Activated CD4-positive, alpha-beta T cell treated with anti-CD3 and anti-CD28 coated beads, Interleukin-2, amount 10 ng/mL, durations not matched to agents 7 days and 5 days (primary cell): ENCODE data around the gene MROH9. TPM values are rescaled to one million over a fixed set of nuclear protein-coding genes. Genes with fewer than 3 reads are reported as not detected.

Source experiments
- CTCF ChIA-PET: fragments of 350-600 bp; sonication (Branson Sonifier 250); formaldehyde crosslinking; loops from one replicate; lab custom pipeline; 2021; ENCODE audit warnings: antibody characterized with exemption; lab: Charles Lee
- POLR2A ChIA-PET: fragments of 350-600 bp; sonication (Branson Sonifier 250); formaldehyde crosslinking; loops from one replicate; lab custom pipeline; 2021; ENCODE audit warnings: antibody characterized with exemption; lab: Charles Lee
- DNase-seq: peaks from one replicate; pipeline ENCODE4 v3.0.0-alpha.2; 2020
- H3K27ac Mint-ChIP-seq: one replicate; pipeline ENCODE4 v1.8.0; 2021; ENCODE audit warnings: mild to moderate bottlenecking, moderate library complexity, mixed read lengths
- H3K27me3 Mint-ChIP-seq: one replicate; pipeline ENCODE4 v1.8.0; 2021; ENCODE audit warnings: mixed read lengths
- H3K36me3 Mint-ChIP-seq: one replicate; pipeline ENCODE4 v1.8.0; 2021; ENCODE audit warnings: low read depth, mixed read lengths
- H3K4me1 Mint-ChIP-seq: one replicate; pipeline ENCODE4 v1.8.0; 2021; ENCODE audit warnings: mixed read lengths
- H3K4me3 Mint-ChIP-seq: one replicate; pipeline ENCODE4 v1.8.0; 2021; ENCODE audit warnings: mild to moderate bottlenecking, moderate library complexity, mixed read lengths
- H3K9me3 Mint-ChIP-seq: one replicate; pipeline ENCODE4 v1.8.0; 2021; ENCODE audit warnings: mixed read lengths
- microRNA-seq: library from miRNA; unstranded; fragments of <30 nt; microRNA quantifications from one replicate; pipeline ENCODE4 v1.2.0, GENCODE V29; 2021; ENCODE audit warnings: borderline microRNAs expressed, borderline replicate concordance
- total RNA-seq, 2 experiments: library from RNA; stranded (reverse); gene quantifications; one replicate each; pipeline ENCODE4 v1.2.3, GENCODE V29; 2021

MROH9 gene
- total RNA-seq, 2 experiments from 2014 or later = not detected

DNA sequence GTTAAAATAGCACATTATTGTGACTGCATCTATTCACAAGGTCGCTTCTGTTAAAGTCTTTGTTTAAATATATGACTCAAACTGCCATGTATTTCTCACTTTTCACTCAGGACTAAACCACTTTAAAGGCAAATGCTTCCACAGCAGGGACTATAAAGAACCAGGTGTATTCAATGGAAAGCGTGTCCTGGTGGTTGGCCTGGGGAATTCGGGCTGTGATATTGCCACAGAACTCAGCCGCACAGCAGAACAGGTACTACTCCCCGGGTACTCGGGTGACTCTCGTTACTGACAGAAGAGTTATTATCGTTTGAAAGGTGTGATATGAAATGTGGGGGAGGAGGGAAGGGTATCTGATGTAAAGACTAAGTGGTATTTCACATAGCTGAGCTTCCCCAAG is 172.6 kb downstream of the MROH9 start:
- peaks cover 2% of the 10 kb centered on the region for H3K27me3 Mint-ChIP-seq
- no peaks in the 10 kb centered on the region for H3K9me3 Mint-ChIP-seq
- H3K4me1 Mint-ChIP-seq = no peaks in the 10 kb centered on the region
- no peak for DNase-seq
- ChIA-PET CTCF (no interaction called here), POLR2A (no interaction called here)
- no peaks in the 10 kb centered on the region for H3K36me3 Mint-ChIP-seq
- H3K27ac Mint-ChIP-seq = no peak overlapping the region
- H3K4me3 Mint-ChIP-seq = no peak overlapping the region

DNA sequence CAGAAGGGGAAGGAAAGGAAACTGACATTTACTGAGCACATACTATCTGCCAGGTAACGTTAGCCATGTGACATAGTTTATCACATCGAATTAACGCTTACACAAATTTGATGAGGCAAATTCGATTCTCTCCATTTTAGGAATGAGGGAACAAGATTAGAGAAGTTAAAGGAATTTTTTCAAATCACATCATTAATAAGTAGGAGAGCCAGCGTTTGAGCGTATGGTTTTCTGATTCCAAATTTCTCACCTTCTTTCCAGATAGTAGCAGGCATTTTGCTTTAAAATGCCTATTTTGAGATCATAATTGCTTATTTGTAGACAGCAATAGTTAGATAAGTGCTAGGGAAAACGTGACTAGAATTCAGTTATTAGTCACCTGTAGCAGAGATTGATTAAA is 174.6 kb downstream of the MROH9 start:
- Mint-ChIP-seq H3K27ac (no peak overlapping the region), H3K4me3 (no peak overlapping the region)

DNA sequence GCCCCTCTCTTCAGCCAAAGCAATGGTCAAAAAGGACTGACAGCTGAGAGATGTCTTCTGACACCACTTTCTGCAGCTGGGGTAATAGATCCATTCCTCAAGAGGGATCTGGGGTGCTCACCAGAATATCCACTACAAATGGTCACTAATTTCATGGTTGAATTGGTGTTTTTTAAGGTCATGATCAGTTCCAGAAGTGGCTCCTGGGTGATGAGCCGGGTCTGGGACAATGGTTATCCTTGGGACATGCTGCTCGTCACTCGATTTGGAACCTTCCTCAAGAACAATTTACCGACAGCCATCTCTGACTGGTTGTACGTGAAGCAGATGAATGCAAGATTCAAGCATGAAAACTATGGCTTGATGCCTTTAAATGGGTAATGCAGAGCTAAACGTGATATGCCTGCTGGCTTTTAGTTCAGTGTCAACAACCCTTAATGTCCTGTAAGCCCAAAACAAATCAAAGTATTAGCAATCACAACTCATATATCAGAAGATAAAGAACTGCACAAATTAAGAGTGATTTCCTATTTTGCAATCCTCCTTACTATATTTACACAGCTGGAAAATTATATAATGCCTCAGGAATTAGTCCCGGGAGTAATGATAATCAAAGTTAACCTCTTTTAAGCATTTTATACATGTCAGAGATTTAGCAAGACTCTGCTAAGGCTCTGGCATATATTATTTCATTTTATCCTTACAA is 175.4 kb downstream of the MROH9 start:
- no peaks in the 10 kb centered on the region for H3K27me3 Mint-ChIP-seq
- ChIA-PET CTCF (no interaction called here), POLR2A (no interaction called here)
- H3K4me1 Mint-ChIP-seq = no peaks in the 10 kb centered on the region
- H3K27ac Mint-ChIP-seq = no peak overlapping the region
- H3K4me3 Mint-ChIP-seq = no peak overlapping the region
- no peaks in the 10 kb centered on the region for H3K36me3 Mint-ChIP-seq
- no peak for DNase-seq
- H3K9me3 Mint-ChIP-seq = no peaks in the 10 kb centered on the region

More for the DNA sequence above, 174.6 kb downstream of the MROH9 start:
- no peaks in the 10 kb centered on the region for H3K27me3 Mint-ChIP-seq
- H3K4me1 Mint-ChIP-seq = no peaks in the 10 kb centered on the region
- no peaks in the 10 kb centered on the region for H3K9me3 Mint-ChIP-seq
- DNase-seq = no peak
- POLR2A ChIA-PET = no interaction called here
- CTCF ChIA-PET = no interaction called here
- no peaks in the 10 kb centered on the region for H3K36me3 Mint-ChIP-seq

DNA sequence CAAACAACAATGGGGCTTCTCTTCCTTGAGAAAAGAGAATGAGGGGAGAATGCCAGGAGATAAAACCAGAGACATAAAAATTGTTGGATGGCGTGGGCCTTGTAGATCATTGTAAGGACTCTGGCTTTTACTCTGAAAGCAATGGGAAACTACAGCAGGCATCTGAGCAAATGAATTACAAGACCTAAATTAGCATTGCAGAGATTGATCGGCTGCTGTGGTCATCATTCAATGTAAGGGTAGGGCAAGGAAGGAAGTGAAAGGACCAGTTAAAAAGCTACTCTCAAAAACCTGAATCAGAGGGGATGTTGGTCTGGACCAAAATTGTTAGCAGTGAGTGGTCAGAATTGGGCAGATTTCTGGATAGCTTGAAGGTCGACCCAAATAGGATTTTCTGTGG is 176.8 kb downstream of the MROH9 start:
- no peaks in the 10 kb centered on the region for H3K36me3 Mint-ChIP-seq
- DNase-seq = no peak
- no peak overlapping the region for H3K4me3 Mint-ChIP-seq
- CTCF ChIA-PET = no interaction called here
- no peaks in the 10 kb centered on the region for H3K4me1 Mint-ChIP-seq
- H3K27me3 Mint-ChIP-seq = no peaks in the 10 kb centered on the region
- H3K9me3 Mint-ChIP-seq = no peaks in the 10 kb centered on the region
- POLR2A ChIA-PET = no interaction called here
- no peak overlapping the region for H3K27ac Mint-ChIP-seq

DNA sequence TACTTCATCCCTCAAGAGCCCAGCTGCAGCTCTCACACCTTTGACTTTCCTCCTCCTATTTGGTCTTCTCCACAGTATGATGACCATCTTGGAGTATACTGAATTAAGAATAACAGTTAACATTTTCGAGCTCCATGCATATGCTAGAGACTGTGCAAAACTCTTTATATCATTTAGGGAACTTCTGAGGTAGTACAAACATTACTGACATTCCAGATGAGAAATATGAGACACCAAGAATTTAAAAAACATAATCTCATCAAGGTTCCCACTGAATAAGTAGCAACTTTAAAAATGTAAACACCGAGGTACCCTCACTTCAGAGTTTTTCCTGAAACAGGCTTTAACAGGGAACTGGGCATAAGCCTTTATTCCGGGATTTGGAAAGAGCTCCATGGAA is 178.0 kb downstream of the MROH9 start:
- Mint-ChIP-seq H3K27ac (no peak overlapping the region), H3K36me3 (no peaks in the 10 kb centered on the region), H3K4me3 (no peak overlapping the region), H3K4me1 (no peaks in the 10 kb centered on the region), H3K9me3 (no peaks in the 10 kb centered on the region), H3K27me3 (no peaks in the 10 kb centered on the region)
- ChIA-PET POLR2A (no interaction called here), CTCF (no interaction called here)
- no peak for DNase-seq

Small RNAs within 50 kb of the gene (microRNA-seq; reads per million reads assigned to microRNA genes)
- gene MIR1295A (not detected), gene MIR1295B (not detected)

Other genes with a start within 250 kb of the MROH9 start
- not detected for gene FMO3, start 155.4 kb downstream of the MROH9 start, total RNA-seq
- gene FMO2, start 249.8 kb downstream of the MROH9 start, total RNA-seq = not detected